GM21723 (cell line): Measurements from ENCODE around the gene TOP3B.

Source experiments
- ATAC-seq: cut with Tn5 transposase; IDR thresholded peaks from one replicate; pipeline ENCODE4 v1.9.1; 2021; ENCODE audit warnings: mild to moderate bottlenecking, moderate library complexity; ENCODE audit not compliant: unreplicated experiment

Gene TOP3B

GRCh38 chr22:21982338-21982965, at the start of gene TOP3B:
TSS of gene TOP3B (minus strand) at chr22:21982787. CDS start at chr22:21975709, 7,078 bp downstream.
- ATAC-seq, result peak; percentile 68

- peak; percentile 45 for ATAC-seq
These were observed 48.8 kb upstream of the TOP3B start for GRCh38 chr22:22031183-22031945.

GRCh38 chr22:22030493-22031182, 48.1 kb upstream of the TOP3B start:
- ATAC-seq, result peak; percentile 47

GRCh38 chr22:22027955-22028354, 45.4 kb upstream of the TOP3B start:
- no peak for ATAC-seq

- ATAC-seq, result peak; percentile 45
These were observed 43.7 kb upstream of the TOP3B start for GRCh38 chr22:22026157-22026831.

GRCh38 chr22:22025320-22026156, 43.0 kb upstream of the TOP3B start:
- ATAC-seq, result no peak

- no peak for ATAC-seq
These were observed 41.9 kb upstream of the TOP3B start for GRCh38 chr22:22024440-22024839.

GRCh38 chr22:22023581-22024137, 41.1 kb upstream of the TOP3B start:
- ATAC-seq, result no peak

- ATAC-seq, result no peak
These were observed 40.5 kb upstream of the TOP3B start for GRCh38 chr22:22022947-22023534.

GRCh38 chr22:22022255-22022840, 39.8 kb upstream of the TOP3B start:
- no peak for ATAC-seq

GRCh38 chr22:22021162-22021750, 38.7 kb upstream of the TOP3B start:
- no peak for ATAC-seq

GRCh38 chr22:22020425-22020852, 37.9 kb upstream of the TOP3B start:
- ATAC-seq, result no peak

GRCh38 chr22:22019659-22020424, 37.3 kb upstream of the TOP3B start:
- ATAC-seq, result no peak

GRCh38 chr22:22018825-22019658, 36.5 kb upstream of the TOP3B start:
- no peak for ATAC-seq

GRCh38 chr22:22015631-22016030, 33.0 kb upstream of the TOP3B start:
- ATAC-seq, result no peak

- ATAC-seq, result no peak
These were observed 31.7 kb upstream of the TOP3B start for GRCh38 chr22:22014285-22014659.

GRCh38 chr22:22013559-22014284, 31.1 kb upstream of the TOP3B start:
- ATAC-seq, result no peak
